Measurements from ENCODE around the gene ANG. TPM values are rescaled to one million over a fixed set of nuclear protein-coding genes. Genes with fewer than 3 reads are reported as not detected.

ANG gene
- total RNA-seq, 4 donors from 2014 or later = 13.7 to 30.6 (median 19.8) TPM

DNA sequence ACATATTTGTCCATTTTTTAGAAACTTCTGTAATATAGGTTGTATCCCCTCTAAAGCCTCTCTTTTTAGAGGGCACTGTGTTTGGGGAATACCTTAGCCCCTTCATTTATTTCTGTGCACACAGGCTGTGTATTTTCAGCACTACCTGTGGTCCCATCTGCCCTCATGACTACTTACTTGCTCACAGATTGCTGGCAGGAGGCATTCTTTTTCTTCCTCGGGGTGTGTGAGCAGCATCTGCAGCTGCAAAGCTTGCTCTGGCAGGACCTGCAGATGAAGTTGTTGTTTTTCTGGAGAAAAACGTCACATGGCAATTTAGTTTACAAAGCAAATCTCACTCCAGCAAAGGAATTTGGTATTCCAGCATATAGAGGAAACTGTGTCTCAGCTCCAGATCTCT is 24.3 kb downstream of the ANG start:
- no peaks in the 10 kb centered on the region for H3K36me3 ChIP-seq
- no peaks in the 10 kb centered on the region for H3K27me3 ChIP-seq
- no peak for DNase-seq (ENCODE audit: extremely low spot score)
- no peak for TF ChIP-seq POLR2AphosphoS5 (IDR thresholded peaks at IDR 0.05)
- no peak for TF ChIP-seq POLR2A (IDR thresholded peaks at IDR 0.05; ENCODE audit: low read depth)
- TF ChIP-seq EP300 (IDR thresholded peaks at IDR 0.05) = no peak
- 39% methylated on average over 2 of the region's 2 CpGs for WGBS
- H3K4me1 ChIP-seq = no peaks in the 10 kb centered on the region
- no peaks in the 10 kb centered on the region for H3K9me3 ChIP-seq
- H3K4me3 ChIP-seq = no peak overlapping the region
- intact Hi-C loops (cut with DNase I) = no loop called here
- no peak overlapping the region for H3K27ac ChIP-seq (replicated peaks in 1 of 4)

DNA sequence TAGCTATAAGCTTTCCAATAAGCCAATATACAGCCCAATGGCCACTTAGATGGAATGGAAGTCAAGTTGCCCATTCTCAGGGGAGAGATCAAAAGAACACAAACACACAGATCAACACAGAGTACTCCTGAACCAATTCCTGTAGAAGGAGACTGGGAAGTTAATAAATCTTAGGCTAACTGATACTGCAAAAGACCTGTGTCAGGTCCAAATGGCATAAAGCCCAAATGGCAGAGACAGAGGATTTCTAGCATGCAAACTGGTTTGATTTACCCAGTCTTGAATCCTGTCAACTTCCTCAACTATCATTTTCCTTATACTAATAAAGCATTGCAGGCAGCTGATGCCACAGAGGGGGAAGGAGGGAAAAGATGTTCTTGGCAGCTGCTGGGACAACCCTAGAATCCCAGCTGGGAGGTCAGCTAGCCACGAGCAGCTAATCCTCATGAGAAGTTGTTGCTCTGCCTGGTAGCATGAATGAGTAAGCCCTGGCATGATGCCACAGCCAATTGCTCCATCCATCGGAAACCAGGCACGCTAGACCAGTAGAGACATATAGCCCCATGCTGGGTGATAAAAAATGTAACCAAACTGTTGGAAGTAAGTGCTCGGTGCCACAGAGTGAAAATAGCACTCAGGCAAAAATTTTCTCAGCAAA is 26.2 kb downstream of the ANG start:
- H3K4me3 ChIP-seq = no peak overlapping the region
- no peaks in the 10 kb centered on the region for H3K36me3 ChIP-seq
- H3K27ac ChIP-seq (replicated peaks in 1 of 4) = peak overlapping the region in 2 of 4 donors; percentile 49 to 53
- DNase-seq (ENCODE audit: extremely low spot score) = no peak
- H3K9me3 ChIP-seq = no peaks in the 10 kb centered on the region
- H3K4me1 ChIP-seq = no peaks in the 10 kb centered on the region
- no peak for TF ChIP-seq POLR2A (IDR thresholded peaks at IDR 0.05; ENCODE audit: low read depth)
- TF ChIP-seq POLR2AphosphoS5 (IDR thresholded peaks at IDR 0.05) = peak in 1 of 2 donors; percentile 38
- intact Hi-C loops (cut with DNase I) = no loop called here
- WGBS = 45% methylated on average over 4 of the region's 4 CpGs
- peaks cover 0 to 4% (median 0%) of the 10 kb centered on the region in 4 donors for H3K27me3 ChIP-seq

GRCh38 chr14:20719777-20720176 is 31.2 kb downstream of the ANG start:
- 88% methylated on average over 4 of the region's 4 CpGs for WGBS
- no peak for DNase-seq (ENCODE audit: extremely low spot score)
- TF ChIP-seq POLR2A (IDR thresholded peaks at IDR 0.05; ENCODE audit: low read depth) = no peak
- TF ChIP-seq POLR2AphosphoS5 (IDR thresholded peaks at IDR 0.05) = no peak
- TF ChIP-seq, protein P1, sequence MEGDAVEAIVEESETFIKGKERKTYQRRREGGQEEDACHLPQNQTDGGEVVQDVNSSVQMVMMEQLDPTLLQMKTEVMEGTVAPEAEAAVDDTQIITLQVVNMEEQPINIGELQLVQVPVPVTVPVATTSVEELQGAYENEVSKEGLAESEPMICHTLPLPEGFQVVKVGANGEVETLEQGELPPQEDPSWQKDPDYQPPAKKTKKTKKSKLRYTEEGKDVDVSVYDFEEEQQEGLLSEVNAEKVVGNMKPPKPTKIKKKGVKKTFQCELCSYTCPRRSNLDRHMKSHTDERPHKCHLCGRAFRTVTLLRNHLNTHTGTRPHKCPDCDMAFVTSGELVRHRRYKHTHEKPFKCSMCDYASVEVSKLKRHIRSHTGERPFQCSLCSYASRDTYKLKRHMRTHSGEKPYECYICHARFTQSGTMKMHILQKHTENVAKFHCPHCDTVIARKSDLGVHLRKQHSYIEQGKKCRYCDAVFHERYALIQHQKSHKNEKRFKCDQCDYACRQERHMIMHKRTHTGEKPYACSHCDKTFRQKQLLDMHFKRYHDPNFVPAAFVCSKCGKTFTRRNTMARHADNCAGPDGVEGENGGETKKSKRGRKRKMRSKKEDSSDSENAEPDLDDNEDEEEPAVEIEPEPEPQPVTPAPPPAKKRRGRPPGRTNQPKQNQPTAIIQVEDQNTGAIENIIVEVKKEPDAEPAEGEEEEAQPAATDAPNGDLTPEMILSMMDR (IDR thresholded peaks at IDR 0.05) = no peak
- no peak for TF ChIP-seq EP300 (IDR thresholded peaks at IDR 0.05)

DNA sequence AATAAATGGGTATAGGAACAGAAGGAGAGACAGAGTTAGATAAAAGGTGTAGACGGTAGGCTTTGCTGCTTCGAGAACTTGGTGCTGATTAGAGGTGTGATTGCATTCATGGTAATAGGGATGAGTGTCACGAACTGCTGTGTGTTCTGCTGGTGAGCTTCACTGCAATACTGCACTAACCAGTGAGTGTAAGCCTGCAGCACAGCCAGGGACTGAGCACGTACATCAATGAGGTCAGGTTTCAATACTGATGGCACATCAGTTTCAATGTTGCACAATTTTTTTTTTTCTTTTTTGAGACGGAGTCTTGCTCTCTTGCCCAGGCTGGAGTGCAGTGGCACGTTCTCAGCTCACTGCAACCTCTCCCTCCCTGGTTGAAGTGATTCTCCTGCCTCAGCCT is 32.2 kb downstream of the ANG start:
- Histone ChIP-seq H3K9me3 (no peaks in the 10 kb centered on the region), H3K4me1 (peaks cover 0 to 6% (median 0%) of the 10 kb centered on the region in 4 donors), H3K36me3 (no peaks in the 10 kb centered on the region), H3K27me3 (peaks cover 0 to 38% (median 0%) of the 10 kb centered on the region in 4 donors), H3K27ac (replicated peaks in 1 of 4) (no peak overlapping the region), H3K4me3 (no peak overlapping the region)
- WGBS = 80% methylated on average over 6 of the region's 6 CpGs
- TF ChIP-seq POLR2A (IDR thresholded peaks at IDR 0.05; ENCODE audit: low read depth) (no peak), POLR2AphosphoS5 (IDR thresholded peaks at IDR 0.05) (no peak), EP300 (IDR thresholded peaks at IDR 0.05) (no peak)
- TF ChIP-seq, protein P1 (IDR thresholded peaks at IDR 0.05) = no peak
- no peak for DNase-seq (ENCODE audit: extremely low spot score)
- intact Hi-C loops (cut with DNase I) = no loop called here

More at GRCh38 chr14:20719777-20720176, 31.2 kb downstream of the ANG start:
- Histone ChIP-seq H3K9me3 (no peaks in the 10 kb centered on the region), H3K27ac (replicated peaks in 1 of 4) (no peak overlapping the region), H3K36me3 (no peaks in the 10 kb centered on the region), H3K27me3 (peaks cover 0 to 29% (median 0%) of the 10 kb centered on the region in 4 donors), H3K4me3 (no peak overlapping the region), H3K4me1 (peaks cover 0 to 6% (median 0%) of the 10 kb centered on the region in 4 donors)
- intact Hi-C loops (cut with DNase I) = no loop called here

DNA sequence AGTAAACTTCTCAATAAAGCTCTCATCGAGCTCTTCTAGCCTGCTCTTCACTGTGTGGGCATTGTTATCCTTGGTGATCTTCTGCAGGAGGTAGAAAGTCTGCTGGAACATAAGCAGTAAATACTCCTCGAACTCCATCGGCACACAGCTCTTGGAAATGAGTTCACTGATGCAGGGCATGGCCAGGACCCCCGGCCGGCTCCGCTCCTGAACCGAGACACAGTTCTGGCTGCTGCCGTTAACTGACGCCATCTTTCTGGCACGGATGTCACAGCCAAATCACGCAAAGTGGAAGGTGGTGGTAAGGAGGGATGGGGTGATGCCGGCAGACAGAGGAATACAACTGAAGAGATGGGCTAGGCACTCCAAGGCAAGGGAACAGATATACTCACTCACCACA is 33.5 kb downstream of the ANG start:
- WGBS = 80% methylated on average over 5 of the region's 12 CpGs
- TF ChIP-seq, protein P1 (IDR thresholded peaks at IDR 0.05) = no peak
- TF ChIP-seq POLR2A (IDR thresholded peaks at IDR 0.05; ENCODE audit: low read depth) (no peak), EP300 (IDR thresholded peaks at IDR 0.05) (no peak), POLR2AphosphoS5 (IDR thresholded peaks at IDR 0.05) (no peak)
- Histone ChIP-seq H3K4me3 (no peak overlapping the region), H3K27me3 (peaks cover 0 to 46% (median 0%) of the 10 kb centered on the region in 4 donors), H3K9me3 (no peaks in the 10 kb centered on the region), H3K27ac (replicated peaks in 1 of 4) (no peak overlapping the region), H3K36me3 (no peaks in the 10 kb centered on the region), H3K4me1 (peaks cover 0 to 6% (median 0%) of the 10 kb centered on the region in 4 donors)
- intact Hi-C loops (cut with DNase I) = no loop called here
- DNase-seq (ENCODE audit: extremely low spot score) = no peak
